Astrocyte of the spinal cord (primary cell): ENCODE measurements around the gene PPP3CA.

Experiments used
- DNase-seq: peaks from one replicate; pipeline ENCODE4 v3.0.0; 2011; ENCODE audit warnings: low read depth, low spot score
- H3K4me3 ChIP-seq: 2 replicates; pipeline ENCODE4 v1.5.1; 2011; ENCODE audit warnings: low read depth, mild to moderate bottlenecking, low read length, moderate library complexity
- CTCF ChIP-seq: IDR thresholded peaks from 2 replicates; pipeline ENCODE4 v1.5.1; 2012; ENCODE audit warnings: low read depth, mild to moderate bottlenecking, low read length, inconsistent platforms
- in situ Hi-C: cut with HindIII; loops from 2 replicates; pipeline ENCODE4 v1.10.0; 2017; ENCODE audit warnings: low sequenced_read_pairs

The PPP3CA gene

DNA sequence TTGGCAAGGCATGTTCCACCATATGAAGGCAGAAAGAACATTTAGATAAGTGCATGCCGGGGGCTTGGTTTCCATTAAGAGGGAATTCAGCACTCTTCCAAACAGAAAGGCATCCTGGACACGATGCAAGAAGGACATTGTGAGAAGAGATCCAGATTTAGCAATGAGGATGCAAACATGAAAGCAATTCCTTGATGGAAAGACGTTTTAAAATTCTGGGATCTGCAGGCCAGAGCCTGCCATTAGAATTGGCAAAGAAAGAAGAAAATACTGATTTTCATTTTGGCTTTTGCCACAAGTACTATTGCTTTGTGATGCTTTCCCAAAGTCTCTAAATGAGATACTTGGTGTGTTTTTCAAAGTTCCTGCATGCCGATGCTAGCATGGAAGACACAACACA is 367.6 kb downstream of the PPP3CA start:
- no peak for TF ChIP-seq CTCF
- DNase-seq: no peak
- in situ Hi-C loops: no loop called here

GRCh38 chr4:100977746-100978397 is 369.5 kb downstream of the PPP3CA start:
- in situ Hi-C loops: no loop called here
- H3K4me3 ChIP-seq: no peak overlapping the region
- no peak for TF ChIP-seq CTCF
- DNase-seq: peak; percentile 54

More for the DNA sequence above, 367.6 kb downstream of the PPP3CA start:
- no peak overlapping the region for H3K4me3 ChIP-seq

DNA sequence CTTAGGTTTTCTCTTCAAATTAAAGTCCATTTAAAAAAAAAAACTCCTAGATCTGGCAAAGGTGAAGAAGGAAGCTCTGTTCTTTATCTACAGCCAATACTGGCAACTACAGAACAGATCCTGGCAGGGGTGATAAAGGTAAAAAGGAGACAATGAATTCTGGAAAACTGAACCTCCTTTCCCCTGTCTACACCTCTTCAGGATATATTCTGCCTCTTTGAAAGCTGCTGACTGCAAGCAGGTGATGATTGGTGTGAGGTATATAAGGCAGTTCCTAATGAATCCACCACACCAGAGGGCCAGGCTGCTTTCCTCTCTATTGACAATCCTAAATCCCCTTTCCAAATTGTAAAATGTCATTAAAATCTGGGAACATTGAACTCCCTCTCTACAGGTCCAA is 370.1 kb downstream of the PPP3CA start:
- in situ Hi-C loops: no loop called here
- TF ChIP-seq CTCF: no peak
- no peak overlapping the region for H3K4me3 ChIP-seq
- no peak for DNase-seq
